PFSK-1 (cell line): ENCODE data around the gene DMRTC2.

Source experiments
- FOXP2 ChIP-seq: optimal IDR thresholded peaks from 2 replicates; pipeline ENCODE3; 2011; ENCODE audit warnings: borderline replicate concordance, control low read depth, inconsistent platforms; ENCODE audit not compliant: insufficient read depth; ENCODE audit errors: extremely low read length, extremely low read depth
- POLR2AphosphoS5 ChIP-seq: IDR thresholded peaks from 2 replicates; pipeline ENCODE4 v1.6.1; 2012; ENCODE audit warnings: low read depth, mild to moderate bottlenecking, control low read depth, low read length, moderate library complexity
- SIN3A ChIP-seq: IDR thresholded peaks from 2 replicates; pipeline ENCODE4 v1.6.1; 2012; ENCODE audit warnings: mild to moderate bottlenecking, low read length, moderate library complexity, borderline replicate concordance; ENCODE audit not compliant: insufficient read depth
- TAF1 ChIP-seq: IDR thresholded peaks from 2 replicates; pipeline ENCODE4 v1.6.1; 2012; ENCODE audit warnings: low read length, control low read depth, borderline replicate concordance; ENCODE audit not compliant: insufficient read depth
- TF ChIP-seq, protein P1 (sequence below), 2 experiments: IDR thresholded peaks; 2 replicates each; pipeline versions ENCODE4 v1.6.1 to v1.8.0; 2011 to 2012; ENCODE audit warnings: low read depth in 2 of 2, low read length in 2 of 2, control low read depth in 1 of 2, inconsistent platforms in 1 of 2, mild to moderate bottlenecking in 1 of 2, moderate library complexity in 1 of 2; ENCODE audit not compliant: insufficient read depth in 1 of 2

Gene DMRTC2

DNA sequence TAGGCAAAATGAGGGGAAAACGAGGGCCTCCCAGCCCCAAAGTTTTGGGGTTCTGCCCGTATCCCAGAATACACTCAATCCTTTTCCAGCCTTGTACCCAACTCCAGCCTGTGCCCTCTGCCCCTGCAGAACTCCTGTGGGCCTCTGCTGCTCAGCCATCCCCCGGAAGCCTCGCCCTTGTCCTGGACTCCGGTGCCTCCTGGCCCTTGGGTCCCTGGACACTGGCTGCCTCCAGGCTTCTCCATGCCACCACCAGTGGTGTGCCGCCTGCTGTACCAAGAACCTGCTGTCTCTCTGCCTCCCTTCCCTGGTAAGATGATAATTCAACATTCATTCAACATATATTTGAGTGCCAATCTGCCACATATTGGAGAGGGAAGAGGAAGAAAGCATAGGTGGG lies 3.8 kb downstream of the DMRTC2 start:
- TF ChIP-seq FOXP2 = no peak
- no peak for TF ChIP-seq POLR2AphosphoS5
- TF ChIP-seq, protein P1, sequence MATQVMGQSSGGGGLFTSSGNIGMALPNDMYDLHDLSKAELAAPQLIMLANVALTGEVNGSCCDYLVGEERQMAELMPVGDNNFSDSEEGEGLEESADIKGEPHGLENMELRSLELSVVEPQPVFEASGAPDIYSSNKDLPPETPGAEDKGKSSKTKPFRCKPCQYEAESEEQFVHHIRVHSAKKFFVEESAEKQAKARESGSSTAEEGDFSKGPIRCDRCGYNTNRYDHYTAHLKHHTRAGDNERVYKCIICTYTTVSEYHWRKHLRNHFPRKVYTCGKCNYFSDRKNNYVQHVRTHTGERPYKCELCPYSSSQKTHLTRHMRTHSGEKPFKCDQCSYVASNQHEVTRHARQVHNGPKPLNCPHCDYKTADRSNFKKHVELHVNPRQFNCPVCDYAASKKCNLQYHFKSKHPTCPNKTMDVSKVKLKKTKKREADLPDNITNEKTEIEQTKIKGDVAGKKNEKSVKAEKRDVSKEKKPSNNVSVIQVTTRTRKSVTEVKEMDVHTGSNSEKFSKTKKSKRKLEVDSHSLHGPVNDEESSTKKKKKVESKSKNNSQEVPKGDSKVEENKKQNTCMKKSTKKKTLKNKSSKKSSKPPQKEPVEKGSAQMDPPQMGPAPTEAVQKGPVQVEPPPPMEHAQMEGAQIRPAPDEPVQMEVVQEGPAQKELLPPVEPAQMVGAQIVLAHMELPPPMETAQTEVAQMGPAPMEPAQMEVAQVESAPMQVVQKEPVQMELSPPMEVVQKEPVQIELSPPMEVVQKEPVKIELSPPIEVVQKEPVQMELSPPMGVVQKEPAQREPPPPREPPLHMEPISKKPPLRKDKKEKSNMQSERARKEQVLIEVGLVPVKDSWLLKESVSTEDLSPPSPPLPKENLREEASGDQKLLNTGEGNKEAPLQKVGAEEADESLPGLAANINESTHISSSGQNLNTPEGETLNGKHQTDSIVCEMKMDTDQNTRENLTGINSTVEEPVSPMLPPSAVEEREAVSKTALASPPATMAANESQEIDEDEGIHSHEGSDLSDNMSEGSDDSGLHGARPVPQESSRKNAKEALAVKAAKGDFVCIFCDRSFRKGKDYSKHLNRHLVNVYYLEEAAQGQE (IDR thresholded peaks at IDR 0.05; ENCODE audit: insufficient read depth in 1 of 2, low read depth in 2 of 2, low read length in 2 of 2) = no peak
- no peak for TF ChIP-seq TAF1
- no peak for TF ChIP-seq SIN3A

GRCh38 chr19:41849067-41849466 lies 4.2 kb downstream of the DMRTC2 start:
- TF ChIP-seq, protein P1 (IDR thresholded peaks at IDR 0.05; ENCODE audit: insufficient read depth in 1 of 2, low read depth in 2 of 2, low read length in 2 of 2) = no peak
- TF ChIP-seq TAF1 = no peak
- no peak for TF ChIP-seq FOXP2

GRCh38 chr19:41850381-41850780 lies 5.5 kb downstream of the DMRTC2 start:
- TF ChIP-seq SIN3A (no peak), FOXP2 (no peak), POLR2AphosphoS5 (no peak), TAF1 (no peak)
- TF ChIP-seq, protein P1 (IDR thresholded peaks at IDR 0.05; ENCODE audit: insufficient read depth in 1 of 2, low read depth in 2 of 2, low read length in 2 of 2) = no peak

- TF ChIP-seq FOXP2 (no peak), TAF1 (no peak), POLR2AphosphoS5 (no peak), SIN3A (no peak)
- TF ChIP-seq, protein P1 (IDR thresholded peaks at IDR 0.05; ENCODE audit: insufficient read depth in 1 of 2, low read depth in 2 of 2, low read length in 2 of 2) = no peak
Observed at GRCh38 chr19:41851456-41851855, 6.6 kb downstream of the DMRTC2 start.

DNA sequence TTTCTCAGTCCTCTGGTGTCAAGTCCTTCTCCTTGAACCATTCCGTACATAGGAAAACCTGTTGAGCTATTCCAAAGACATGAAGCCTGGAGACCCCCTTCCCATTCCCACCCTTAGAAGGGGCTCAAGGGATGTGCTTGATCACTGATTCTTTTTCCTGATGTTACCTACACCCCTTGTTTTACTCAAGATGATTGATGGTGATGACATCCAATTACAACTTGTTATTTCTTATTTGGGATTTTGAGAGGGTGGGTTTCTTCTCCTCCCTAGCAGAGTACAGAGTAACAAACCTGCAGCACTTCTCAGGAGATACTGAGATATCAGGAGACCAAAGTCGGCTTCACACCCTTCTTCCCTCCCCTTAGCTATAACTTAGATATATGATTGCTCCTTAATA lies 8.5 kb downstream of the DMRTC2 start:
- TF ChIP-seq POLR2AphosphoS5 (no peak), SIN3A (no peak), TAF1 (no peak), FOXP2 (no peak)
- TF ChIP-seq, protein P1 (IDR thresholded peaks at IDR 0.05; ENCODE audit: insufficient read depth in 1 of 2, low read depth in 2 of 2, low read length in 2 of 2) = no peak
